ENCODE measurements around the gene DNAJB2. TPM values are rescaled to one million over a fixed set of nuclear protein-coding genes. Genes with fewer than 3 reads are reported as not detected.

DNAJB2 gene
- total RNA-seq, 4 donors from 2014 or later: 22.7 to 95.0 (median 54.3) TPM

DNA sequence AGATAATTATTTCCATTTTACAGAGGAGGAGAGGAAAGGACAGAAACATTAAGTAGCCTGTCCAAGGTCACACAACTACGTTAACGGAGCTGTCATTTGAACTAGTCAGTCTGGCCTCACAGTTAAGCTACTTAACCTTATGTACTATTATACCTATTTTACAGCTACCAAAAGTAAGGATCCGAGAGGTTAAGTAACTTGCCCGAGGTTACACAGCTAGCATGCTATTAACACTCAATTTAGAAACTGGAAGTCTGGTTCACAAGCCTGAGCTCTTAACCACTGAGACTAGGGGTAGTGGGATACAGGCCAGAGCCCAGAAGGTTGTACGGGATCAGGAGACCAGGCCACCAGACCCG is 34.4 kb upstream of the DNAJB2 start:
- 29 to 34% methylated on average over 4 to 6 of the region's 6 CpGs for WGBS, 2 donors (ENCODE audit: low coverage in 1 of 2)
- in situ Hi-C loops (cut with MboI; ENCODE audit: low pct_ligation_motif_present in 1 of 4, low pct_unique_long_range_greater_than_20kb in 1 of 4, low sequenced_read_pairs in 3 of 4) (no loop called here), intact Hi-C loops (cut with DNase I; ENCODE audit: low total_unique reads) (loop anchor here (10.0 kb wide), 1 partner anchor 1610 kb away; no protein-coding TSS in a partner anchor)
- DNase-seq: no peak
- Histone ChIP-seq H3K9me3 (no peaks in the 10 kb centered on the region), H3K36me3 (no peaks in the 10 kb centered on the region), H3K27me3 (no peaks in the 10 kb centered on the region), H3K27ac (peak overlapping the region; percentile 94 to 97 (median 94)), H3K4me1 (peaks cover 27 to 47% (median 43%) of the 10 kb centered on the region in 4 donors), H3K4me3 (peak overlapping the region; percentile 65 to 95 (median 83))
- no peak for TF ChIP-seq POLR2A (IDR thresholded peaks at IDR 0.05)
- no peak for TF ChIP-seq EP300 (IDR thresholded peaks at IDR 0.05; ENCODE audit: low read depth)
- TF ChIP-seq POLR2AphosphoS5 (IDR thresholded peaks at IDR 0.05): no peak
- TF ChIP-seq CTCF (IDR thresholded peaks at IDR 0.05): no peak

DNA sequence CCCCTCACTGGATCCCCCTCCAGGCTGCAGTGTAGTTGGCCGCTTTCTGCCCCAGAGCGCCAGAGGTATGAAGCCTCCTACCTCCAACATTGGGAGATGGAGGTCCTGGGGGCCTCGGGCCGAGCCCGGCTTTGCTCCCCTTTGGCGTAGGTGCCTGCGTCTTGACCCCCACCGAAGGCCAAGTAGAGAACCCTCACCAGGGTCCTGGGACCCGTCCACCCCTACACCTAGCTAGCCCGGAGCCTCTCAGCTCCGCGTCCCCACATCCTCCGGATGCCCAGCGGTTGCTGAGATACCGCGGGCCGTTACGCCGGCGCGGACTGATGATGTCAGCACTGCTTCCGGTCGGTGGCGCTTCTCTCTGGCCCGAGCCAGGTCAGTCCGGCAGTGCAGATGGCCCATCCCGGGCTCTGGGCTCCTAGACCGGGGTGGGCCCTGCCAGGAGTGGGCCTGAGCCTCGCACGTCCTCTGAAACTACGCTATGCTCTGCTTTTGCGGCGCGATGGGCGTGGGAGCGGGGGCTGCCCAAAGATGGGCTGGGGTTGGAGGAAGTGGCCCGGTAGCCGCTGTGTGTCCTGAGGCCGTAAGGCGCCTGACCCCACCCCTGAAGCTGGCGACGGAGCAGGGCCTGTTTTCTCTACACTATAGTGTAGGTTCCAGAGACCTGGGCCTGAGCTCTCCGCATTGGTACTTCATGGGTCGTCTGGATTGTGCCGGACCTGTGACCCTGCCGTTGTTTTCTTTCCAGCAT is 33.8 kb upstream of the DNAJB2 start, which contains the start of the genes GLB1L and STK16:
Gene GLB1L, minus strand, starts transcription at position 297 of the 751 bp plus-strand sequence. CDS start 1,871 bp downstream, outside the sequence.
Gene STK16, plus strand, starts transcription at position 332 of the 751 bp plus-strand sequence. CDS start 521 bp downstream, outside the sequence.
- whole genome bisulfite sequencing, 2 donors (ENCODE audit: low coverage in 1 of 2): 1% methylated on average over 46 of the region's 46 CpGs; no CpG with 5 or more reads in 1 of the 2 donors
- peaks cover 32 to 53% (median 49%) of the 10 kb centered on the region in 4 donors for H3K4me1 ChIP-seq
- no peaks in the 10 kb centered on the region for H3K9me3 ChIP-seq
- peak within 1 kb of the TSS; percentile 65 to 95 (median 83) for H3K4me3 ChIP-seq
- DNase-seq: peak; percentile 96
- TF ChIP-seq POLR2A (IDR thresholded peaks at IDR 0.05) (peak; percentile 91), EP300 (IDR thresholded peaks at IDR 0.05; ENCODE audit: low read depth) (peak; percentile 52), CTCF (IDR thresholded peaks at IDR 0.05) (no peak), POLR2AphosphoS5 (IDR thresholded peaks at IDR 0.05) (peak; percentile 95 to 98 (median 95))
- intact Hi-C loops (cut with DNase I; ENCODE audit: low total_unique reads): loop anchor here (10.0 kb wide), 1 partner anchor 1611 kb away; no protein-coding TSS in a partner anchor
- H3K27ac ChIP-seq: peak within 1 kb of the TSS; percentile 94 to 97 (median 94)
- H3K27me3 ChIP-seq: no peaks in the 10 kb centered on the region
- in situ Hi-C loops (cut with MboI; ENCODE audit: low pct_ligation_motif_present in 1 of 4, low pct_unique_long_range_greater_than_20kb in 1 of 4, low sequenced_read_pairs in 3 of 4): no loop called here
- no peaks in the 10 kb centered on the region for H3K36me3 ChIP-seq

- TF ChIP-seq CTCF (IDR thresholded peaks at IDR 0.05): no peak
- TF ChIP-seq POLR2AphosphoS5 (IDR thresholded peaks at IDR 0.05): no peak
- TF ChIP-seq POLR2A (IDR thresholded peaks at IDR 0.05): no peak
- TF ChIP-seq EP300 (IDR thresholded peaks at IDR 0.05; ENCODE audit: low read depth): no peak
Observed at GRCh38 chr2:219245899-219246230, 33.3 kb upstream of the DNAJB2 start.

DNA sequence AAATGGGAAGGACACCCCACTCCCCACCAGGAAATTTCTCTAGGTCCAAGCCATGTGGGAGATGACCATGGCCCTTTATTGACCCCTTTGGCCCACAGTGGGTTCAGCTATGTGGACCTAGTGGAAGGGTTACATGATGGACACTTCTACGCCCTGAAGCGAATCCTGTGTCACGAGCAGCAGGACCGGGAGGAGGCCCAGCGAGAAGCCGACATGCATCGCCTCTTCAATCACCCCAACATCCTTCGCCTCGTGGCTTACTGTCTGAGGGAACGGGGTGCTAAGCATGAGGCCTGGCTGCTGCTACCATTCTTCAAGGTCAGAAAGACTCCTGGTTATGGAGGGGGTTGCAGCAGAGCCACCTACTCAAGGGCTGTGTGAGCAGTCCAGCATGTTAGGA is 32.6 kb upstream of the DNAJB2 start:
- Histone ChIP-seq H3K9me3 (no peaks in the 10 kb centered on the region), H3K36me3 (no peaks in the 10 kb centered on the region), H3K27ac (peak overlapping the region in 3 of 4 donors; percentile 94 to 97 (median 94)), H3K4me3 (no peak overlapping the region), H3K4me1 (peaks cover 41 to 65% (median 58%) of the 10 kb centered on the region in 4 donors), H3K27me3 (no peaks in the 10 kb centered on the region)
- TF ChIP-seq EP300 (IDR thresholded peaks at IDR 0.05; ENCODE audit: low read depth) (no peak), POLR2AphosphoS5 (IDR thresholded peaks at IDR 0.05) (no peak), CTCF (IDR thresholded peaks at IDR 0.05) (no peak), POLR2A (IDR thresholded peaks at IDR 0.05) (no peak)
- in situ Hi-C loops (cut with MboI; ENCODE audit: low pct_ligation_motif_present in 1 of 4, low pct_unique_long_range_greater_than_20kb in 1 of 4, low sequenced_read_pairs in 3 of 4) (no loop called here), intact Hi-C loops (cut with DNase I; ENCODE audit: low total_unique reads) (loop anchor here (10.0 kb wide), 1 partner anchor 1612 kb away; no protein-coding TSS in a partner anchor)
- WGBS, 2 donors (ENCODE audit: low coverage in 1 of 2): 91% methylated on average over 10 of the region's 10 CpGs; no CpG with 5 or more reads in 1 of the 2 donors
- DNase-seq: no peak

More at GRCh38 chr2:219245899-219246230, 33.3 kb upstream of the DNAJB2 start:
- 6% methylated on average over 10 of the region's 10 CpGs; no CpG with 5 or more reads in 1 of the 2 donors for WGBS, 2 donors (ENCODE audit: low coverage in 1 of 2)
- Histone ChIP-seq H3K9me3 (no peaks in the 10 kb centered on the region), H3K4me1 (peaks cover 37 to 58% (median 53%) of the 10 kb centered on the region in 4 donors), H3K27ac (peak overlapping the region; percentile 94 to 97 (median 94)), H3K36me3 (no peaks in the 10 kb centered on the region), H3K4me3 (peak overlapping the region; percentile 65 to 95 (median 83)), H3K27me3 (no peaks in the 10 kb centered on the region)
- DNase-seq: no peak
- in situ Hi-C loops (cut with MboI; ENCODE audit: low pct_ligation_motif_present in 1 of 4, low pct_unique_long_range_greater_than_20kb in 1 of 4, low sequenced_read_pairs in 3 of 4): no loop called here
- intact Hi-C loops (cut with DNase I; ENCODE audit: low total_unique reads): loop anchor here (10.0 kb wide), 1 partner anchor 1611 kb away; no protein-coding TSS in a partner anchor
